ENCODE results near the gene DOCK11. TPM values are rescaled to one million over a fixed set of nuclear protein-coding genes. Genes with fewer than 3 reads are reported as not detected.
"Not testable (repeated sequence)": the region's sequence is repeated elsewhere in the genome, so short reads cannot be mapped to it uniquely, and the experiment has no call there.

The DOCK11 gene
- total and polyA plus RNA-seq, 4 donors: 16.2 to 35.9 (median 16.7) TPM

GRCh38 chrX:118732551-118732950 lies 236.9 kb downstream of the DOCK11 start:
- WGBS (ENCODE audit: insufficient coverage): no CpG with 5 or more reads among the region's 3 CpGs
- H3K36me3 ChIP-seq (ENCODE audit: control insufficient read depth, insufficient read depth, low read length); H3K4me3 ChIP-seq (ENCODE audit: low read depth, low read length); H3K27me3 ChIP-seq (ENCODE audit: control insufficient read depth, insufficient read depth, low read length); DNase-seq (ENCODE audit: low read depth in 4 of 6, low spot score in 6 of 6); H3K4me1 ChIP-seq (ENCODE audit: control insufficient read depth, insufficient read depth, low read length); H3K27ac ChIP-seq (ENCODE audit: low read depth, low read length); H3K9me3 ChIP-seq (ENCODE audit: control insufficient read depth, insufficient read depth, low read length): not testable (repeated sequence)

- Histone ChIP-seq H3K36me3 (ENCODE audit: control insufficient read depth, insufficient read depth, low read length) (no peaks in the 10 kb centered on the region), H3K4me3 (ENCODE audit: low read depth, low read length) (no peak overlapping the region), H3K4me1 (ENCODE audit: control insufficient read depth, insufficient read depth, low read length) (no peaks in the 10 kb centered on the region), H3K27me3 (ENCODE audit: control insufficient read depth, insufficient read depth, low read length) (no peaks in the 10 kb centered on the region), H3K9me3 (ENCODE audit: control insufficient read depth, insufficient read depth, low read length) (no peaks in the 10 kb centered on the region), H3K27ac (ENCODE audit: low read depth, low read length) (no peak overlapping the region)
- WGBS (ENCODE audit: insufficient coverage): no CpG with 5 or more reads among the region's 2 CpGs
- no peak for DNase-seq (ENCODE audit: low read depth in 4 of 6, low spot score in 6 of 6)
These were observed 239.3 kb downstream of the DOCK11 start for GRCh38 chrX:118734909-118735308.

Small RNAs within 50 kb of the gene (small RNA-seq; reads per million reads assigned to genes)
- not detected for gene RF00019 (ENCODE audit: low replicate concordance)

Other genes starting within 250 kb of the DOCK11 start
- gene WDR44, start 149.7 kb upstream of the DOCK11 start, total RNA-seq: 10 to 100 TPM; 18.4 to 24.1 TPM
- gene WDR44, start 149.7 kb upstream of the DOCK11 start, polyA plus RNA-seq (ENCODE audit: insufficient read length in 2 of 2): 10 to 100 TPM; 15.8 to 20.1 TPM
- 10 to 100 TPM; 25.1 to 29.9 TPM for gene IL13RA1, start 231.8 kb downstream of the DOCK11 start, total RNA-seq
- gene IL13RA1, start 231.8 kb downstream of the DOCK11 start, polyA plus RNA-seq (ENCODE audit: insufficient read length in 2 of 2): 10 to 100 TPM; 12.2 to 14.8 TPM

Measured in spinal cord (tissue), 10 donors.